Measurements from ENCODE around the gene BHLHA15.

DNA sequence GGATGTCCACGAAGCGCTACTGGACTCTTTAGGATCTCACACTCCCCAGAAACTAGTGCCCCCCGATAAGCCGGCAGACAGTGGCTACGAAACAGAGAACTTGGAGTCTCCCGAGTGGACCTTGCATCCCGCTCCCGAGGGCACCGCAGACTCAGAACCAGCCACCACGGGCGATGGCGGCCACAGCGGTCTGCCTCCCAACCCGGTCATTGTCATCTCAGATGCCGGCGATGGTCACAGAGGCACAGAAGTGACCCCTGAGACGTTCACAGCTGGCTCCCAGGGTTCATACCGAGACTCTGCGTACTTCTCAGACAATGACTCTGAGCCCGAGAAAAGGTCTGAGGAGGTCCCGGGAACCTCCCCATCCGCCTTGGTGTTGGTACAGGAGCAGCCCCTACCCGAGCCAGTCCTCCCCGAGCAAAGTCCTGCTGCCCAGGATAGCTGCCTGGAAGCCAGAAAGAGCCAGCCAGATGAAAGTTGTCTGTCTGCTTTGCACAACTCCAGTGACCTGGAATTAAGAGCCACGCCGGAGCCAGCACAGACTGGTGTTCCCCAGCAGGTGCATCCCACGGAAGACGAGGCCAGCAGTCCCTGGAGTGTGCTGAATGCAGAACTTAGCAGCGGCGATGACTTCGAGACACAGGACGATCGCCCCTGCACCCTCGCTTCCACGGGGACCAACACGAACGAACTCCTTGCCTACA lies 17.6 kb upstream of the BHLHA15 start:
- TF ChIP-seq, protein P1, sequence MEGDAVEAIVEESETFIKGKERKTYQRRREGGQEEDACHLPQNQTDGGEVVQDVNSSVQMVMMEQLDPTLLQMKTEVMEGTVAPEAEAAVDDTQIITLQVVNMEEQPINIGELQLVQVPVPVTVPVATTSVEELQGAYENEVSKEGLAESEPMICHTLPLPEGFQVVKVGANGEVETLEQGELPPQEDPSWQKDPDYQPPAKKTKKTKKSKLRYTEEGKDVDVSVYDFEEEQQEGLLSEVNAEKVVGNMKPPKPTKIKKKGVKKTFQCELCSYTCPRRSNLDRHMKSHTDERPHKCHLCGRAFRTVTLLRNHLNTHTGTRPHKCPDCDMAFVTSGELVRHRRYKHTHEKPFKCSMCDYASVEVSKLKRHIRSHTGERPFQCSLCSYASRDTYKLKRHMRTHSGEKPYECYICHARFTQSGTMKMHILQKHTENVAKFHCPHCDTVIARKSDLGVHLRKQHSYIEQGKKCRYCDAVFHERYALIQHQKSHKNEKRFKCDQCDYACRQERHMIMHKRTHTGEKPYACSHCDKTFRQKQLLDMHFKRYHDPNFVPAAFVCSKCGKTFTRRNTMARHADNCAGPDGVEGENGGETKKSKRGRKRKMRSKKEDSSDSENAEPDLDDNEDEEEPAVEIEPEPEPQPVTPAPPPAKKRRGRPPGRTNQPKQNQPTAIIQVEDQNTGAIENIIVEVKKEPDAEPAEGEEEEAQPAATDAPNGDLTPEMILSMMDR (tag by site-specific recombination; IDR thresholded peaks at IDR 0.05): no peak
- TF ChIP-seq ZNF302 (tag by site-specific recombination; IDR thresholded peaks at IDR 0.05; ENCODE audit: low read depth) (no peak), ZNF155 (tag by site-specific recombination; IDR thresholded peaks at IDR 0.05) (no peak)

Data from HEK293 (cell line).